Superior temporal gyrus (tissue), 1 donor: ENCODE data around the gene STARD9.
A peak's percentile ranks its signal among the peaks of the same experiment; 100 is the strongest.

ENCODE experiments used
- DNase-seq: peaks from one replicate; pipeline ENCODE4 v3.0.0-alpha.2; 2016; ENCODE audit errors: extremely low spot score

STARD9 gene

DNA sequence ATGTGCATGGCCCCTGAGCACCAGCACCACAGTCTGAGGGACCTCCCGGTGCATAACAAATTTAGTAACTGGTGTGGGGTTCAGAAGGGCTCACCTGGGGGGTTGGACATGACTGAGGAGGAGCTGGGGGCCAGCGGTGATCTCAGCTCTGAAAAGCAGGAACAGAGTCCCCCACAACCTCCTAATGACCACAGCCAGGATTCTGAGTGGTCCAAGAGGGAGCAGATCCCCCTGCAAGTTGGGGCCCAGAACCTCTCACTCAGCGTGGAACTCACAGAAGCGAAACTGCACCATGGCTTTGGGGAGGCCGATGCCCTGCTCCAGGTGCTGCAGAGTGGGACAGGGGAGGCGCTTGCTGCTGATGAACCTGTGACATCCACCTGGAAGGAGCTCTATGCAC is 118.5 kb downstream of the STARD9 start:
- no peak for DNase-seq

DNA sequence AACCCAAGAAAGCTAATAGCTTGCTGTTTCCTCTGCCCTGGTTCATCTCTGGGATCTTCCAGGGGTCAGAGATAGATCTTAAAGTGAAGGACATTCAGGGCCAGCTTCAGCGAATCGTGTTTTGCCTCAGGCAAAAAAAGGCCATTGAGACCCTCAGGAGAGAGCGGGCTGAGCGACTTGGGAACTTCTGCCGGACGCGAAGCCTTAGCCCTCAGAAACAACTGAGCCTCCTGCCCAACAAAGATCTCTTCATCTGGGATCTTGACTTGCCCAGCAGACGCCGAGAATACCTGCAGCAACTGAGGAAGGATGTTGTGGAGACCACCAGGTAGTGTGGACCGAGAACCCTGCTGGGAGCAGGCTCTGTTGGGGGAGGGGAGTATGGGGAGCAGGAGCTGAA is 119.0 kb downstream of the STARD9 start:
- DNase-seq: no peak

DNA sequence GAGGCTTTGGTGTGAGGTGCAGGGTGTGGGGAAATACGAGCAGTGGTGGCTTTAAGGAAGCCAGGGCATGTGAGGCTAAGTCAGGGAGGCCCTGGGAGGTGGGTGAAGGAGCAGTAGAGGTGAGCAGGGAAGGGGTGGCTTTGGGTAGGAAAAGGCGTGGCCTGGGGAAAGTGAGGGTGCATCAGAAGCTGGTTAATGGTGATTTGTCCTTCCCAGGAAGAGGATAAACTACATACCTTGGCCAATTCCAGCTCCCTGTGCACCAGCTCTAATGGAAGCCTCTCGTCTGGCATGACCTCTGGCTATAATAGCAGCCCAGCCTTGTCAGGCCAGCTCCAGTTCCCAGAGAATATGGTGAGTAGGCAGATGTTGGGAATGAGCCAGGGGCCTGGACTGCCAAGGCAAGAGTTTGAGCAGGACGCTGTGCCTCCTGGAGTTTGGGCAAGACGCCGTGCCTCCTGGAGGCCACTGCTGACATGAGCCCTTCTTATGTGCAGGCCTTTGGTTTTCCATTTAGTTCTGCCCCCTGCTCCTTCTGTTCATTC is 120.2 kb downstream of the STARD9 start:
- DNase-seq: no peak

DNA sequence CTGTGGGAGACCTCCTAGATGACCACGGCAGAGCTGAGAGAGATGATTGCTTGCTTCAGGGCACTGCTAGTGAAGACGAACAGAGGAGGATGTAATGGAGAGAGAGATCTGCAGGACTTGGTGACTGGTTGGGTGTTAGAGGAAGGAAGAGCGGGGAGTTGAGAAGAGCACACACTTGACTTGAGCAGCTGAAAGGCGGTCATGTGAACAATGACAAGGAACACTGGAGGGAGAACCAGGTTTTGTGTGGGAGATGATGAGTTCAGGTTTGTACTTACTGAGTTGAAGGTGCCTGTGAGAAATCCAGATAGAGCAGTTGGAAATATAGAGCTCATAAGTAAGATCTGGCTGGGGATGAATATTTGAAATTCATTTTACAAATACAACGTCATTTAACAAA is 121.2 kb downstream of the STARD9 start:
- DNase-seq: no peak

GRCh38 chr15:42704492-42704926 is 129.1 kb downstream of the STARD9 start:
- peak; percentile 86 for DNase-seq

DNA sequence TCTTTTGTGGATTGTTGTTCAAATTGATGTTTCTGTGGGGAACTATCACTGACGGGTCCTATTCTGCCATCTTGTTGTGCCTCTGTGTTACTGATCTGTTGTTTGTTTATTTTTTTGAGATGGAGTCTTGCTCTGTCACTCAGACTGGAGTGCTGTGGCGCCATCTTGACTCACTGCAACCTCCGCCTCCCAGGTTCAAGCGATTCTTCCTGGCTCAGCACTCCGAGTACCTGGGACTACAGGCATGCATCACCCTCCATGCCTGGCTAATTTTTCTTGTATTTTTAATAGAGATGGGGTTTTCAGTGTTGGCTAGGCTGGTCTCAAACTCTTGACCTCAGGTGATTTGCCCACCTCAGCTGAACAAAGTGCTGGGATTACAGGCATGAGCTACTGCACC is 129.9 kb downstream of the STARD9 start:
- DNase-seq: no peak

DNA sequence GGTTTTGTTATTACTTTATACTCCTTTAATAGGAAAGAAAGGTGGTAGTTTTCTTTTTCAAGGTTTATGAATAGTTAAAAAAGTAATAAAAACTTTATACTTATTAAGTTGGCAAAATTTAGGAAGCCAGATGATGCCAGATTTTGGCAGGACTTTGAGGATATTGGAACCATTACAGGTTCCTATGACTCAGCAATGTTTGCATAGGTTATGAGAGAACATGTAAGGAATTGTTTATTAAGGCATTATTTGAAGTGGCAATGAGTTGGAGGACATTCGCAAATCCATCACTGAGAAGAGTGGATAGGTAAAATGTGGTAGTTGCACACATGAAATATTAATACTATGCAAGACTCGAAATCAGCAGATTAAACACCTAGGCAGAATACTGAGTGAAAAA is 131.7 kb downstream of the STARD9 start:
- DNase-seq: no peak

DNA sequence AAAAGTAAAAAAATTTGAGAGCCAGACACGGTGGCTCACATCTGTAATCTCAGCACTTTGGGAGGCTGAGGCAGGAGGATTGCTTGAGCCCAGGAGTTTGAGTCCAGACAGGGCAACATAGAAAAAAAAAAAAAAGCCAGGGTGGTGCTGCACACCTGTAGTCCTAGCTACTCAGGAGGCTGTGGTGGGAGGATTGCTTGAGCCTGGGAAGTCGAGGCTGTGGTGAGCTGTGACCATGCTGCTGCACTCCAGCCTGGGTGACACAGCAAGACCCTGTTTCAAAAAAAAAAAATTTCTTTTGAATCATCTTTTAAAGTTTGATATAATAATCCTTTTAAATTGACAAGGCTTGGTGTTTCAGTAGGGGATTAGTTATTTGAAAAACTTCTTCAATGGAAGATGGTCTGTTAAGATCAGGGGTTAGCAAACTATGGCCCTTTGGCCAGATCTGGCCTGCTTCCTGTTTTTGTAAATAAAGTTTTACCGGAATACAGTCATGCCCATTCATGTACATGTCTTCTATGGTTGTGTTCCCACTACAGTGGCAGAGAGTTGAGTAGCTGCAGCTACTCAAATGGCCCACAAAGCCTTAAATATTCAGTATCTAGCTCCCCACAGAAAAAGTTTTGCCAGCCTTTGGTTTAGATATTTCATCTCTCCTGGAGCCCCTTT is 132.6 kb downstream of the STARD9 start:
- no peak for DNase-seq

DNA sequence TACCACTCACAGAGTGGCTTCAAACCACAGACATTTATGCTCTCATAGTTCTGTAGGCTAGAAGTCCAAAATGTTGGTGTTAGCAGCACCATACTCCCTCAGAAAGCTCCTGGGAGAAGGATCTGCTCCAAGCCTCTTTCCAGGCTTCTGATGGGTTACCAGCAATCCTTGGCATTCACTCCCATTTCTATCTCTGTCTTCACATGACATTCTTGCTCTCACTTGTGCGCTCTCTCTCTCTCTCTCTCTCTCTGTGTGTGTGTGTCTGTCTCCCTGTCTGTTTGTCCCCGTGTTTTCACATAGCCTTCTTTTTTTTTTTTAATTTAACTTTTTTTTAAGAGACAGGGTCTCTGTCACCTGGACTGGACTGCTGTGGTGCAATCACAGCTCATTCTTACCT is 135.3 kb downstream of the STARD9 start:
- no peak for DNase-seq

GRCh38 chr15:42711746-42712145 is 136.3 kb downstream of the STARD9 start:
- DNase-seq: peak; percentile 12

- no peak for DNase-seq
Observed at GRCh38 chr15:42712584-42712983, 137.2 kb downstream of the STARD9 start.

DNA sequence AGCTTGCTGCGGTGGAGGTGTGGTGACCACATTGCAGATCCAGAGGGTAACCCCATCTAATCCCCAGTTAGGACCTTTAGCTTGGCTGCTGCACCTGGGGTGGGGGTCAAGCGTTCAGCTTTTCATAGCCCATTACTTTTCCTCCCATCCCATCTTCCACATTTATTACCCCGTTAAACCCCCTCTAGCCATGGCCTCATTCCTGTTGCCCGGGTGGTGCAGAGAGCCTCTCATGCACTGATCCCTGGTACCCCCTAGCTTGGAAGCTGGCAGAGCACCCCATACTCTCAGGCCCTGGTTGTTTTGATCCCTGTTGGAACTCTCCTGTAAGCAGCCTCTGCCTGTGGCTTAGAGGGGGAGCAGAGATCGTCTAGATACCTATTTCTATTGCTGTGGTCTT is 140.7 kb downstream of the STARD9 start:
- DNase-seq: no peak

DNA sequence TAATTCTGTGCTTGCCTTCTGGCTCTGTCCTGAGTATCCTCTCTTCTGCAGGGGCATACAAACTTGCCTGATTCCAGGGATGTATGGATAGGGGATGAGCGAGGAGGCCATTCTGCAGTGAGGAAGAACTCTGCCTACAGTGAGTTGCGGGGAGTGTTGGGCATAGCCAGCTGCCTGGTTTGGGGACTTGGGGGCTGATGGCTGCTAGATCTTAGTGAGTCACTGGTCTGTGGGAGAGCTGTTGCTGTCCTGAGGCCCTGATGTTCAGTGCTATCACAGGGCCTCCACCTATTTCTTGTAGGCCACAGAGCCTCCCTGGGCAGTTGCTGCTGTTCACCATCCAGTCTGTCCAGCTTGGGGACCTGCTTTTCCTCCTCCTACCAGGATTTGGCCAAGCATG is 141.2 kb downstream of the STARD9 start:
- DNase-seq: no peak

GRCh38 chr15:42719043-42719442 is 143.6 kb downstream of the STARD9 start:
- DNase-seq: no peak

GRCh38 chr15:42720071-42720470 is 144.7 kb downstream of the STARD9 start:
- no peak for DNase-seq

DNA sequence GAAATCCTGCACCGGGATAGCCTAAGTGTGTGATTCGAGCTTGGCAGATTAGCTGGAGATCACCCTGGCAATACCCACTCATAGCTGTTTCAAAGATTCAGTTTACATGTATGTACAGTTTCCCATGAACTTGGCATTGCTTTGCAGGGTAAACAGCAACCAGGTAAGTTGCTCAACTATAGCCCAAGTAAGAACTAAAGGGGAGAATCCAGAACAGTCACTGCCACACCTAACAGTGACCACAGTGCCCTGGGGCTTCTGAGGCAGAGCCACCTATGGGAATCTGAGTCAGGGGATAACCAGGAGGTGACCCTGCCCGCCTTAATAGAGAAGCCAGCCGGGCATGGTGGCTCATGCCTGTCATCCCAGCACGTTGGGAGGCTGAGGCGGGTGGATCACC is 145.6 kb downstream of the STARD9 start:
- DNase-seq: no peak

- DNase-seq: no peak
Observed at GRCh38 chr15:42721916-42722315, 146.5 kb downstream of the STARD9 start.

DNA sequence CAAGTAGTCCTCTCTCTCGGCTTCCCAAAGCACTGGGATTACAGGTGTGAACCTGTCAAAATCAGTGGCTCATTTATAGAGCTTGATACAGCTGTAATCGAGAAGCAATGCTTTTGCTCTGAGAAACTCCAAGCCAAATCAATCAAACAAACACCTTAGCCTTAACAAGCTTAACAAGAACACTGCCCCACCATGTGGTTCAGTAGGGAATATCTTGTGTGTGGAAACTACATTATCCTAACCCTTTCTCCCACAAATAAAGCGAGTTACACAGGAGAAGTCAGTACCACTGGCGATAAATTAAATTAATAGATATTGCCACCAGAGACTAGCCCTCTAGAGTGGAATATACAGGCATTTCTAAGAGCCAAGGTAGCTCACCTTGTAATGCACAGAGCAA is 147.7 kb downstream of the STARD9 start:
- DNase-seq: no peak

DNA sequence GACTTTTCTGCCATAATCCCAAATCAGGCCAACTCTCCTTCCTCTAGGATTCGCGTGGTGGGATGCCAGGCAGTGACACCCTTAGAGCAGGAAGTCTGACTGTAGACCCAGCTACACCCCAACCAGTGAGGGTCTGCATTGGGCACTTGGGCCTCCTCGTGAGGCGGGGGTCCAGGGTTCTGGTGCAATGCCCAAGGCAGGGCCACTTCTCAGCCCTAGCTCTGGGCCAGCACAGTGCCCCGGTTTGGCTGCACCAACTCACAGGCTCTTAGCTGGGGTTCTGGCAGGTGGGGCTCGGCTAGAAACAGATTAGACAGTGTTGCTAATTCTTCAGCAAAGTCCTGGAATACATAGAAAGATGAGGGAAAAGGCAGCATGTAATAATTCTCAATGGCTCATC is 148.9 kb downstream of the STARD9 start:
- DNase-seq: no peak

DNA sequence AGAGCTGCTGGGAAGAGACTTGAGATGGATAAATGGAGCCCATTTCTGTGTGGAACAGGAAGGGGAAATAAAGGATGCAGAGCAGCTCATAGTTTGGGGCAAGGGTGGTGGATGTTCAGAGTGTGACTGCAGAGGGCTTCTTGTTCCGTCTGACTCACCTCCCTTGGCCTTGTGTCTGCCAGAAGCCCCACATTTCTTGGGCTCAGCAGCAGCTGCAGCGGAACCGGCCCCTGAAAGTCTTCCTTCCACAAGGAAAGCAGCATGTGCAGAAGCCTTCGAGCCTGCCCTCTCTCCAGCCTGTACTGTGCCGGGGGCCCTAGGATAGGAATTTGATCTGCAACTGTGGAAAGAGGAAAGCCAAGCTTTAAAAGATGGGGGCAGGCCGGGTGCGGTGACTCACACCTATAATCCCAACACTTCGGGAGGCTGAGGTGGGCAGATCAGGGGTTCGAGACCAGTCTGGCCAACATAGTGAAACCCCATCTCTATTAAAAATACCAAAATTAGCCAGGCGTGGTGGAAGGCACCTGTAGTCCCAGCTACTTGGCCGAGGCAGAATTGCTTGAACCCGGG is 150.0 kb downstream of the STARD9 start:
- no peak for DNase-seq

- DNase-seq: no peak
Observed at GRCh38 chr15:42726114-42726513, 150.7 kb downstream of the STARD9 start.

- no peak for DNase-seq
Observed at GRCh38 chr15:42727750-42728381, 152.5 kb downstream of the STARD9 start.

DNA sequence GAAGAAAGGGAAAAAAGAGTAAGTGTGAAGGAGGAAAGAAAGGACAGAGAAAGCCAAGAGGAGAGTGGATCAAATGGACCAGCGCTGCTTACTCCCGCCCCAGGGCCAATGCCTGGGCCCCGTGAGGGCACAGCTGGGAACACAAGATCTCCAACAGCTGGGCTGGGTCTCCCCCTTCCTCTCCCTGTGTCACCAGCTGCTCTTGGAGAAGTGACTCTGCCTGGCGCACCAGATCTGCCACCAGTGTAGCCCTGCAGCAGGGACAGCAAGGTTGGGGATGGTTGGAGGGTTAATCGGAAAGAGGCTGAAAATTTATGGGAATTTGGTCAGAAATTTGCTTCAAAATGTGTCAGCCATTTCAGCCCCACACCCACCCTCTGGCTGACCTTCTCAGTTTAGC is 153.2 kb downstream of the STARD9 start:
- peak; percentile 41 for DNase-seq
